GM12878 (cell line): Measurements from ENCODE around the gene LRCH3. TPM values are rescaled to one million over a fixed set of nuclear protein-coding genes. Genes with fewer than 3 reads are reported as not detected.
"Not testable (repeated sequence)": the region's sequence is repeated elsewhere in the genome, so short reads cannot be mapped to it uniquely, and the experiment has no call there.

Experiments
- ATAC-seq: fragments of 200-7000 bp; cut with Tn5 transposase; 3 replicates; pipeline ENCODE4 v1.9.1; 2020; ENCODE audit warnings: mild to moderate bottlenecking, moderate library complexity
- BruUV-seq: library from RNA; stranded (reverse); fragments of 400-500 nt; replicated peaks from 2 replicates; lab custom pipeline; 2021; lab: Mats Ljungman, UMichigan
- CTCF ChIA-PET: fragments of 300-600 bp; sonication (Branson Sonifier 250); formaldehyde crosslinking; extraction: SDS; loops from one replicate; lab custom pipeline; 2021; ENCODE audit warnings: inconsistent platforms; lab: Yijun Ruan, JAX
- POLR2A ChIA-PET: fragments of 350-600 bp; formaldehyde crosslinking; extraction: SDS; loops from one replicate; lab custom pipeline; 2021; ENCODE audit warnings: inconsistent platforms; lab: Charles Lee
- RAD21 ChIA-PET: fragments of 300-600 bp; sonication (Branson Sonifier 250); formaldehyde crosslinking; loops from one replicate; lab custom pipeline; 2023; ENCODE audit warnings: antibody characterized with exemption; ENCODE audit not compliant: unreplicated experiment; lab: Charles Lee
- SMC1A ChIA-PET: fragments of 300-600 bp; sonication (Branson Sonifier 250); formaldehyde crosslinking; loops from one replicate; lab custom pipeline; 2023; ENCODE audit not compliant: unreplicated experiment, uncharacterized antibody; lab: Charles Lee
- DNase-seq: peaks from one replicate; pipeline ENCODE4 v3.0.0-alpha.2; 2011; ENCODE audit warnings: low read depth, low spot score
- FAIRE-seq: peaks from 3 replicates; lab custom pipeline; 2011; peaks lifted over from hg19 to GRCh38; lab: Jason Lieb, UNC
- H2AFZ ChIP-seq: 2 replicates; pipeline ENCODE4 v1.6.0; 2011; ENCODE audit warnings: low read depth, low read length, control low read depth; ENCODE audit not compliant: control insufficient read depth
- H3K27ac ChIP-seq: 2 replicates; pipeline ENCODE4 v1.5.1; 2011; ENCODE audit warnings: control low read depth; ENCODE audit not compliant: control insufficient read depth, insufficient read depth
- H3K27me3 ChIP-seq, 2 experiments: replicated peaks in 1 of 2; 2 replicates each; pipeline versions ENCODE4 v1.6.0 to v1.6.1; 2011; ENCODE audit warnings: low read length in 1 of 2; ENCODE audit not compliant: control insufficient read depth in 2 of 2, insufficient read depth in 2 of 2
- H3K36me3 ChIP-seq, 2 experiments: 2 replicates each; pipeline ENCODE4 v1.5.1; 2011; ENCODE audit warnings: low read length in 1 of 2; ENCODE audit not compliant: control insufficient read depth in 2 of 2, insufficient read depth in 2 of 2
- H3K4me1 ChIP-seq: 2 replicates; pipeline ENCODE4 v1.6.1; 2011; ENCODE audit warnings: mild to moderate bottlenecking, low read length, moderate library complexity, mixed read lengths; ENCODE audit not compliant: control insufficient read depth, insufficient read depth
- H3K4me2 ChIP-seq: 2 replicates; pipeline ENCODE4 v1.6.0; 2011; ENCODE audit warnings: control low read depth; ENCODE audit not compliant: control insufficient read depth, insufficient read depth
- H3K4me3 ChIP-seq: fragments of 200-600 bp; sonication (generic); 2 replicates; pipeline ENCODE4 v1.5.1; 2016
- H3K79me2 ChIP-seq: 2 replicates; pipeline ENCODE4 v1.6.0; 2011; ENCODE audit warnings: low read length; ENCODE audit not compliant: control insufficient read depth, insufficient read depth
- H3K9ac ChIP-seq: 2 replicates; pipeline ENCODE4 v1.8.0; 2011; ENCODE audit warnings: low read length, control low read depth, mixed read lengths; ENCODE audit not compliant: control insufficient read depth, insufficient read depth
- H3K9me3 ChIP-seq: replicated peaks from 3 replicates; pipeline ENCODE4 v1.5.1; 2011; ENCODE audit warnings: mild to moderate bottlenecking, low read length; ENCODE audit not compliant: control insufficient read depth, insufficient read depth
- H4K20me1 ChIP-seq: 2 replicates; pipeline ENCODE4 v1.6.0; 2011; ENCODE audit not compliant: control insufficient read depth, insufficient read depth
- BCL3 ChIP-seq: IDR thresholded peaks from 2 replicates; pipeline ENCODE4 v1.6.1; 2011; ENCODE audit warnings: borderline replicate concordance, low read depth, mild to moderate bottlenecking, moderate library complexity, low read length; ENCODE audit not compliant: insufficient read depth, poor library complexity, severe bottlenecking
- WGBS: methylation state at CpG from one replicate; pipeline ENCODE4 v1.1.6; 2016; ENCODE audit warnings: low lambda C conversion rate; ENCODE audit not compliant: insufficient replicate concordance, insufficient coverage; ENCODE audit errors: missing lambda C conversion rate; 5-methylcytosine and 5-hydroxymethylcytosine counted together
- in situ Hi-C: fragments of 300-500 bp; cut with MboI; formaldehyde crosslinking; loops from 9 replicates; pipeline ENCODE4 v1.14.3; 2018; ENCODE audit warnings: mixed read lengths
- intact Hi-C: fragments of 100-400 bp; cut with micrococcal nuclease; formaldehyde crosslinking; loops from one replicate; pipeline ENCODE4 v1.14.2; 2022; ENCODE audit not compliant: unreplicated experiment
- polyA plus RNA-seq, 11 experiments: library from polyadenylated mRNA; depleted of rRNA in 4 of 11; unstranded in 6 of 11; stranded (reverse) in 5 of 11; fragments of >200 nt; fragmentation: Nextera tagmentation in 4 of 11; fragmentation: Illumina TruSeq in 1 of 11; extraction: Ambion mirVana in 4 of 11; extraction: Trizol in 1 of 11; gene quantifications; 1 replicate in 1 of 11; 2 replicates in 10 of 11; pipeline versions ENCODE4 v1.2.1 to v1.2.3, GENCODE V29; 2011 to 2016; ENCODE audit warnings: inconsistent platforms in 2 of 11, missing spikeins in 2 of 11, low read depth in 1 of 11
- total RNA-seq, 4 experiments: library from RNA; depleted of rRNA in 3 of 4; stranded (reverse); fragments of >200 nt in 3 of 4; fragmentation: Illumina TruSeq in 1 of 4; extraction: Trizol in 1 of 4; gene quantifications; 2 replicates each; pipeline versions ENCODE4 v1.2.1 to v1.2.3, GENCODE V29; 2013 to 2021
- TF ChIP-seq, protein P1 (sequence below): fragments of 450-650 bp; IDR thresholded peaks from 2 replicates; pipeline ENCODE4 v1.6.1; 2018; ENCODE audit warnings: borderline replicate concordance, mild to moderate bottlenecking; ENCODE audit not compliant: partially characterized antibody

LRCH3 gene
- total and polyA plus RNA-seq, 10 of the 15 experiments (the other 5 are each of a cell fraction or from before 2014, with no cell fraction given), result 3.9 to 136 (median 40.6) TPM

GRCh38 chr3:197908550-197908949, 117.5 kb downstream of the LRCH3 start:
- H3K4me1 ChIP-seq, DNase-seq, ATAC-seq, in situ Hi-C loops, H3K27me3 ChIP-seq, H3K9me3 ChIP-seq, RAD21 ChIA-PET, H4K20me1 ChIP-seq, H3K9ac ChIP-seq, FAIRE-seq, BruUV-seq, H3K4me2 ChIP-seq, POLR2A ChIA-PET, H3K27ac ChIP-seq, H3K4me3 ChIP-seq, H2AFZ ChIP-seq, H3K79me2 ChIP-seq, H3K36me3 ChIP-seq: not testable (repeated sequence)
- intact Hi-C loops, result loop anchor here (5.0 kb wide), 1 partner anchor 149 kb away; no protein-coding TSS in a partner anchor
- 89% methylated on average over 2 of the region's 2 CpGs for WGBS
- ChIA-PET CTCF (interaction anchor here (0.9 kb wide), 1 partner anchor 12 kb away, joined by 3 read pairs; no protein-coding TSS in a partner anchor), SMC1A (interaction anchor here (1.0 kb wide), 1 partner anchor 28 kb away, joined by 3 read pairs; no protein-coding TSS in a partner anchor)

DNA sequence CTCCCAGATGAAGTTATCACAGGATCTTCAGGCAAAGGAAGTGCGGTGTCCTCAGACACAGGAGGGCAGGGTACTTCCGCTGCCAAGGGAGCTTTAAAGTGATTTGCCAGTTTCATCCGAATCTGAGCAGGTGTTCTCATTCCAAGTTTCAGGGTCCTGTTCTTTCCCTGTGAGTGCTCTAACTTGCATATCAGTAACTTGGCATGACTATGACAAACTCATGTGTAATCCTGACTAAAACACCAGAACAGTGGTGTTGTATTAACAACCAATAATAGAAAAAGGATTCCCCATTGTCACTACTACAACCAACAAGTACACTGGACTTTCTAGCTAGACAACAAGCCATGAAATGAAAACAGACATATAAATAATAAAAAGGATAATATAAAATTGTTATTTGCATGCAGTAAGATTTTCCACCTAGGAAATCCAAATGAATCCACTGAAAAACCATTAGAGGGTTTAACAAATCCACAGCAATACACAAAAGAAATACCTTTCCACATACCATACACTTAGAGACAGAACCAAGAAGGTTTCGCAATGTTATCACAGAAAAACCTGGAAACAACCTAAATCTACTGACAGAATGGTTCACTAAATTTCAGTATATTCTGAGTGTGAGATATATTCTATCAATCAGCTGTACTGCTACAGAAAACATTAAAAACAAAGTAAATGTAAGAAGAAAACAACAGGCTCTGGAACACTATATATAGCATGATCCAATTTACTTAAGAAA, 118.1 kb downstream of the LRCH3 start:
- H3K36me3 ChIP-seq, result no peaks in the 10 kb centered on the region
- ChIA-PET CTCF (interaction anchor here (0.9 to 2.2 kb wide), 3 partner anchors 11 to 34 kb away, joined by 3 to 7 read pairs (median 3); no protein-coding TSS in a partner anchor), RAD21 (no interaction called here), SMC1A (interaction anchor here (0.9 to 1.0 kb wide), 2 partner anchors 28 to 132 kb away, joined by 3 read pairs; no protein-coding TSS in a partner anchor), POLR2A (no interaction called here)
- no peaks in the 10 kb centered on the region for H4K20me1 ChIP-seq
- H3K4me3 ChIP-seq, result no peak overlapping the region
- no peak for DNase-seq
- no peaks in the 10 kb centered on the region for H3K27me3 ChIP-seq
- 97% methylated on average over 4 of the region's 4 CpGs for WGBS
- TF ChIP-seq BCL3, result peak; percentile 48
- TF ChIP-seq, protein P1, sequence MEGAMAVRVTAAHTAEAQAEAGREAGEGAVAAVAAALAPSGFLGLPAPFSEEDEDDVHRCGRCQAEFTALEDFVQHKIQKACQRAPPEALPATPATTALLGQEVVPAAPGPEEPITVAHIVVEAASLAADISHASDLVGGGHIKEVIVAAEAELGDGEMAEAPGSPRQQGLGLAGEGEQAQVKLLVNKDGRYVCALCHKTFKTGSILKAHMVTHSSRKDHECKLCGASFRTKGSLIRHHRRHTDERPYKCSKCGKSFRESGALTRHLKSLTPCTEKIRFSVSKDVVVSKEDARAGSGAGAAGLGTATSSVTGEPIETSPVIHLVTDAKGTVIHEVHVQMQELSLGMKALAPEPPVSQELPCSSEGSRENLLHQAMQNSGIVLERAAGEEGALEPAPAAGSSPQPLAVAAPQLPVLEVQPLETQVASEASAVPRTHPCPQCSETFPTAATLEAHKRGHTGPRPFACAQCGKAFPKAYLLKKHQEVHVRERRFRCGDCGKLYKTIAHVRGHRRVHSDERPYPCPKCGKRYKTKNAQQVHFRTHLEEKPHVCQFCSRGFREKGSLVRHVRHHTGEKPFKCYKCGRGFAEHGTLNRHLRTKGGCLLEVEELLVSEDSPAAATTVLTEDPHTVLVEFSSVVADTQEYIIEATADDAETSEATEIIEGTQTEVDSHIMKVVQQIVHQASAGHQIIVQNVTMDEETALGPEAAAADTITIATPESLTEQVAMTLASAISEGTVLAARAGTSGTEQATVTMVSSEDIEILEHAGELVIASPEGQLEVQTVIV, result no peak
- no peaks in the 10 kb centered on the region for H3K9me3 ChIP-seq
- ATAC-seq, result no peak
- H3K9ac ChIP-seq, result no peak overlapping the region
- no peaks in the 10 kb centered on the region for H3K79me2 ChIP-seq
- H3K4me1 ChIP-seq, result peaks cover 7% of the 10 kb centered on the region; the same call in 1 of the 2 replicates
- H3K4me2 ChIP-seq, result no peak overlapping the region
- FAIRE-seq, result no peak
- H3K27ac ChIP-seq, result no peak overlapping the region
- no TSS peak for BruUV-seq
- in situ Hi-C loops, result no loop called here
- H2AFZ ChIP-seq, result no peak overlapping the region
- intact Hi-C loops, result loop anchor here (5.0 kb wide), 1 partner anchor 148 kb away; no protein-coding TSS in a partner anchor
